Activated CD8-positive, alpha-beta memory T cell treated with anti-CD3 and anti-CD28 coated beads for 1 hour (primary cell): Measurements from ENCODE around the gene ZNF83.
A peak's percentile ranks its signal among the peaks of the same experiment; 100 is the strongest.
"Not testable (repeated sequence)": the region's sequence is repeated elsewhere in the genome, so short reads cannot be mapped to it uniquely, and the experiment has no call there.

Experiments used
- DNase-seq, 2 donors: peaks; one replicate each; pipeline ENCODE4 v3.0.0-alpha.2; 2020; ENCODE audit warnings: low read depth in 1 of 2; ENCODE audit errors: extremely low read depth in 1 of 2

The ZNF83 gene

DNA sequence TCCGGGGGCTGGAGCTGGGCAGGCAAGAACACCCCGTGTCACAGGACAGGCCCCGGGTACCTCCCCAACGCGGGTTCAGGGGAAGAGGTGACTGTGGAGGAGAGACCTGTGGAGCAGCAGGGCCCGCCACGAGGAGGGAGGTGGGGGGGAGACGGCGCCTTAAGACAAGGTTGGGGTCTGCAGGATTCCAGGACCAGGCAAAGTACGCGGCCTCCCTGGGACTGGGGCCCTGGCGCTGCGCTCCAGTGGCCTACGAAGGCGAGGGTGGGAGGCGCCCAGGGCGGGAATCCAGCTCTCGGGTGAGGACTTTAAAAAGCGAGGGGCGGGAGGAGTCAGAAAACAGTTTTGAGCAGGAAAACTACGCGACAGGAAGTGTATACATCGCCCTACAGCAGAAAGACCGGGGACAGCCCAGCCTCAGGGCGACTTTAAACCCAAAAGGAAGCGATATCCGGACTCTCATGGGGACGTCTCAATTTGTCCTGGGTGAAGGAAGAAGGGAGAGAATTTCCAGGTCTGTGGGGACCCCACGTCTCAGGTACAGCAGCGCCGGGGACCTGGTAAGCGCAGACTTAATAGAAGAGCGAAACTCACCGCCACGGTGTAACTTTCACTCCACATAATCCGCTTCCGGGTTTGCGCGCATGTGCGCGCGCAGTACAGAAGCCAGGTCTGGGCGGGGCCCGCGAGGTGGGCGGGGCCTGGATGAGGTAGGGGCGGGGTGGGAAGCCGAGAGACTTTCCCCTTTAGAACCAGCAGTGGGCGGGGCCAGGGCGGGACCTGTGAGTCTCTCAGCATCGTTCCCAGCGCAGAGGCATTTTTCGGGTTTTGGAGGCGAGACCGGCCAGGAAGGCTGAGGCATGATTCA lies at the start of gene ZNF83:
TSS of gene ZNF83 (minus strand) at position 638 of the 868 bp plus-strand sequence.
- peak; percentile 80 to 85 for DNase-seq

GRCh38 chr19:52687684-52688083 lies 49.5 kb upstream of the ZNF83 start:
- DNase-seq = no peak

GRCh38 chr19:52685811-52686210 lies 47.7 kb upstream of the ZNF83 start:
- no peak for DNase-seq

DNA sequence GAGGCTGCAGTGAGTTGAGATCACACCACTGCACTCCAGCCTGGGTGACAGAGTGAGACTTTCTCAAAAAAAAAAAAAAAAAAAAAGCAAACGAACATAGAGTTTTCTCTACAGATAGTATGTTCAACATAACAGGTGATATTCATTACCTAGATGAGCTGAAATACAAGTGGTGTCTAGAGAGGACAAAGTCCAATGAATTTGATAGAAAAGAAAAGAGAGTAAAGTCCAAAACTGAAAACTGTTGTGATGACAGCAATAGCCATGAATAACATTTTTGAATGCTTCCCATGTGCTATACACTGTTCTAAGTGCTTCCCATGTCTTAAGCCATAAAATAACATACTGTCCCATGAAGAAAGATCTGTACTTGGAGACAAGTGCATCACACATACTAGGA lies 43.1 kb upstream of the ZNF83 start:
- DNase-seq = not testable (repeated sequence)

DNA sequence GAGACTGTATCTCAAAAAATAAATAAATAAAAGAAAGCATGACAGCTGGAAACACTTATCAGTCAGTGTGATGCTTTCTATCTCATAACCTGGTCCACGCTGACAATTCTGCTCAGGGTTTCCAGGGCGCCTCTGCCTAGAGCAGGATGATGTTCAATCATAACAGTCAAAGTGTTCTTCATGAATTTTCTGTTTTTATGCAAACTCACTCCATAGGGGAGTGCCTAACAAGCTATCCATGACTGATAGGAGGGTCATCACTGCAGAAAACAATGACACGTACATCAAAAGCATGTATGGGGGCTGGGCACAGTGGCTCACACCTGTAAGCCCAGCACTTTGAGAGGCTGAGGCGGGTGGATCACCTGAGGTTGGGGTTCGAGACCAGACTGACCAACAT lies 41.4 kb upstream of the ZNF83 start:
- no peak for DNase-seq

GRCh38 chr19:52675239-52675638 lies 37.1 kb upstream of the ZNF83 start:
- DNase-seq = not testable (repeated sequence)

DNA sequence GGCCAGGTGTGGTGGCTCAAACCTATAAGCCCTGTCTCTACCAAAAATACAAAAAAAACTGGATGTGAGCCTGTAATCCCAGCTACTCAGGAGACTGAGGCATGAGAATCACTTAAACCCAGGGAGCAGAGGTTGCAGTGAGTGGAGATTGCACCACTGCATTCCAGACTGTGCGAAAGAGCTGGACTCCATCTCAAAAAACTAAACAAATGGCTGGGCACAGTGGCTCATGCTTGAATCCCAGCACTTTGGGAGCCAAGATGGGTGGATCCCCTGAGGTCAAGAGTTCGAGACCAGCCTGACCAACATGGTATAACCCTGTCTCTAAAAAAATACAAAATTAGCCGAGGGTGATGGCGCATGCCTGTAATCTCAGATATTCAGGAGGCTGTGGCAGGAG lies 34.9 kb upstream of the ZNF83 start:
- DNase-seq = no peak

- DNase-seq = no peak
Observed at GRCh38 chr19:52670046-52670445, 31.9 kb upstream of the ZNF83 start.

DNA sequence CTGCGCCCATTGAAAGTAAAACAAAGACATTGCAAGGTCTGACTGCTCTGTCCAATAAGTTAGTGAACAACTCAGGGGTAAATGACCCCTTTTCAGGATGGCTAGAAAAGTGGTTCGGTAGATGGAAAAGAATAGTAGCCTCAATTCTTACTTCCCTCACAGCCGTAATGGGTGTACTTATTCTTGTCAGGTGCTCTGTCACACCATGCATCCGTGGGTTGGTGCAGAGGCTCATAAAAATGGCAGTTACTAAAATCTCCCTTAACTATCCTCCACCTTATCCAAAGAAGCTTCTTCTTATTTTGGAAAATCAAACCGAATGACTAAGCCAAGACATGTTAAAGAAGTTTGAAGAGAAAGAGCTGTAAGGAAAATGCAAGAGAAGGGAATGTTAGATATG lies 31.4 kb upstream of the ZNF83 start:
- DNase-seq = no peak

GRCh38 chr19:52667972-52668371 lies 29.8 kb upstream of the ZNF83 start:
- DNase-seq = no peak

GRCh38 chr19:52666506-52666905 lies 28.4 kb upstream of the ZNF83 start:
- no peak for DNase-seq

DNA sequence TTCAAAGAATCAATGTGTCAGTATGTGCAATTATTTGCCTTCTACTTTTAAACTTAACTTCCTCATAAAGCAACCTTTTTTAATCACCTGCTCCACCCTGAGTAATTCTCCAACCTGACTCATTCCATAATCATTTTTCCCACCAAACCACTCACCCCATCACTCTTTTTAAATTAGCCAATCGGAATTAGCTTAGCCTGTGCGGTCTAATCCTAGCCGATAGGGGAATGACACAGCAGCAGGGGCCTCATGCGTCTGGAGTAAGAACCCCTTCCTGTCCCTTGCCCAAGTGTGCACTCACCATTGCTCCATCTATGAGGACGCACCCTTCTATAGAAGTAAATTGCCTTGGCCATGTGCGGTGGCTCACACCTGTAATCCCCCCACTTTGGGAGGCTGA lies 27.4 kb upstream of the ZNF83 start:
- DNase-seq = no peak

DNA sequence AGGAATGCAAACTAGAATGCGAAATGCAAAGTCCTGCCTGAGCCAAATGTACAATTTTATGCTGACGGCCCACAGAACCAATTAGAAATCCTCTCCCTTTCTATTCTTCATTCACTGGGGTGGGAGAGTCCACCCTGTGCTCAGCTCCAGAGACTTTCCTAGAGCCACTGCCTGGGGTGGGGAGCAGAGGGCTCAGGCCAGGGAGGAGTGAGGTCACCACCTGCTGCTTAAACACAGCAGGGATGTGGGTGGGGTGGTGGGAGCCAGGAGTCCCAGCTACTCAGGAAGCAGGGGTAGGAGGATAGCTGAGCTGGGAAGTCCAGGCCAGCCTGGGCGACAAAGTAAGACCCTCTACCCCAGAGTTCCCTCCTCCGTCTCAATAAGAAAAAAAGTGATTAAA lies 26.9 kb upstream of the ZNF83 start:
- DNase-seq = no peak

GRCh38 chr19:52664461-52664860 lies 26.3 kb upstream of the ZNF83 start:
- no peak for DNase-seq

DNA sequence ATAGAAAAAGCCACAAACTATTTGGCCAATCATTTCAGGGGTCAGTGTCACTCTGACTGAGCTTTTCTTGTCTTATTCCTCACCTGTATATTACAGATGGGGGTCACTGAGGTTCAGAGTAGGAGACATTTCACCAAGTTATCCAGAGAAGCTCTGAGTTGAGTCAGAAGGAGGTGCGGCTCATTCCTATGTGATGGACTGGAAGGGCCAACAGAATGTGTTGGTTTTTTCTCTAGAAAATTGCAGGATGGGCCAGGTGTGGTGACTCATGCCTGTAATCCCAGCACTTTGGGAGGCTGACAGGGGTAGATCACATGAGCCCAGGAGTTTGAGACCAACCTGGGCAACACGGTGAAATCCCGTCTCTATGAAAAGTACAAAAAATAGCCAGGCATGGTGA lies 24.5 kb upstream of the ZNF83 start:
- DNase-seq = no peak

- no peak for DNase-seq
Observed at GRCh38 chr19:52660981-52661380, 22.8 kb upstream of the ZNF83 start.

GRCh38 chr19:52659013-52659412 lies 20.9 kb upstream of the ZNF83 start:
- DNase-seq = no peak

GRCh38 chr19:52658595-52658994 lies 20.4 kb upstream of the ZNF83 start:
- DNase-seq = no peak

DNA sequence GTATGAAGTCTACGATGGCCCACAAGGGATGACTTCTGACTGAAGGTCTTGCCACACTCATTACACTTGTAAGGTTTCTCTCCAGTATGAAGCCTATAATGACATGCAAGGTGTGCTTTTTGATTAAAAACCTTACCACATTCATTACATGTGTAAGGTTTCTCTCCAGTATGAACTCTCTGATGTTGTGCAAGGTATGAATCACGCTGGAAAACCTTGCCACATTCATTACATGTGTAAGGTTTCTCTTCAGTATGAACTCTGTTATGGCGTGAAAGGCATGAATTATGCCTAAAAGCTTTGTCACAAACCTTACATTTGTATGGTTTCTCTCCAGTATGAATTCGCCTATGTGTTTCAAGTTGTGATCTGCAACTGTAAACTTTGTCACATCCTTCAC lies 15.0 kb upstream of the ZNF83 start:
- no peak for DNase-seq

- DNase-seq = no peak
Observed at GRCh38 chr19:52651956-52652355, 13.8 kb upstream of the ZNF83 start.

GRCh38 chr19:52648336-52649016 lies 10.3 kb upstream of the ZNF83 start:
- no peak for DNase-seq

DNA sequence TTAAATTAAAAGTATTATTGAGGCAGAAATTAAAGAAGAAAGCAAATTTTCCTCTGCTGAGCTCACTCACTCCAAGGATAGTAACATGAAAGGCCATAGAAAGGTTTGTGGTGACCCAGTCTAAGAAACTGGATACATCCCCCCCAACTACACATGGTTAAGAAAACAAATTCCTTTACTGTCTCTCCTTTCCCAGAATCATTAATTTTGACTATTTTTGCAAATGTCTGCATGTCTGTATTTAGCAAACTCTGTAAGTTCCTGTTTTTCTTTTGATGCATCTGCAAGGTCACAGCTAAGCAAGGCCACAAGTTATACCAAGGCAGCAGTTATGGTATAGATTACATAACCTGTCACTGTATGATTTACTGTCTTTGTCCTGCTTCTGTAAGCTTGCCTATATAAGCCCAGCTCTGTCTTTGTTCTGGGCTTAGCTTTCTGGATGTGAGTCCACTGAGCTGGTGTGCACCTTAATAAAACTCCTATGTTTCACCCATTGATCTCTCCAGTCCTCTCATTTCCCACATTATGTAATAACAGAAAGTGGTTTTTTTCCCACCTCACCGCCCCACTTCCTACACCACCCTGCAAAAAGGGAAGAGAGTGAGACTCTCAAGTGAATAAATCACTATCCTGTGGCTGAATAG lies 8.5 kb upstream of the ZNF83 start:
- DNase-seq = no peak
